ENCODE data around the gene PEX7. TPM values are rescaled to one million over a fixed set of nuclear protein-coding genes. Genes with fewer than 3 reads are reported as not detected.

PEX7 gene
- total RNA-seq, 1 donor from 2014 or later = 5.6 TPM

DNA sequence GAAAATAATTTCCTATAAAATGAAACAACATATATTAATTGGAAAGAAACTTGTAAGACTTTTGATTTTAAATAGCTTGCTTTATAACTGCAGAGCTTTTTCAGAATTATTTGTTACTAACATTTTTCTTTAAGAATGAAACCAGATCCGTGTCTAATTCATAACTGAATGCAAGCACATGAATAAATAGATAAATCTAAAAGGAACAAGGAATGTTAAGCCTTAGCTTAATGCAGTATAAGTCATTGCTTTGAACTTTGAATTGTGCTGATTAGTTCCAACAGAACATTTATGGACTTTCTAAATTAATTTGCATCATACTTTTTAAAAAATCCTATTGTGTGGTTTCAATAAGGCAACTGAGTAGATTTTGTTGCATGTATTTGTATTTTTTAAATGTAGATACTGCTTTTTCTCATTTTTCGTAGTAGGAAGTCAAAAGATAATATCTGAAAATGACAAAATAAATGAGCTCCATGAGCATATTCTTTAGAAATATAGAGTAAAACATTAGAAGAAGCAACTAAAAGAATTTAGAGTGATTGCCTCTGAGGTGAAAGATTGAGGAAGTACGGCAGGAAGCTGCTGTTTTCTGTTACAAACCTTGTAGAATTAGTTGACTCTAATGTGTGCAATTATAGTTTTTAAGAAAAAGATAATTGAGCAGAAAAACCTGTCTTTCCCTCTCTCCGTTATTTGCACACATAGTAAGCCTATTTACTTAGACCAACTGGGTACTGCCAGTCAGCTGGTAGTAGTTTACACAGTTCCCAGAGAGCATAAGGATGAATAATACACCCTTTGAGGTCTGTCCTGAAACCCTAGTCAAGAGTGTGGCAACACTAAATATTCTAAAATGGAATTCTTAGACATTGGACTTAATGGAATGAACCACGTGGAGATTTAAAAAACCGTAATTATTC is 67.1 kb downstream of the PEX7 start:
- Histone ChIP-seq H3K4me1 (no peaks in the 10 kb centered on the region), H3K27ac (no peak overlapping the region), H3K4me3 (no peak overlapping the region), H3K27me3 (no peaks in the 10 kb centered on the region), H3K9me3 (no peaks in the 10 kb centered on the region), H3K36me3 (no peaks in the 10 kb centered on the region)
- peak; percentile 40 for ATAC-seq
- intact Hi-C loops (cut with DNase I) = no loop called here
- TF ChIP-seq, protein P1, sequence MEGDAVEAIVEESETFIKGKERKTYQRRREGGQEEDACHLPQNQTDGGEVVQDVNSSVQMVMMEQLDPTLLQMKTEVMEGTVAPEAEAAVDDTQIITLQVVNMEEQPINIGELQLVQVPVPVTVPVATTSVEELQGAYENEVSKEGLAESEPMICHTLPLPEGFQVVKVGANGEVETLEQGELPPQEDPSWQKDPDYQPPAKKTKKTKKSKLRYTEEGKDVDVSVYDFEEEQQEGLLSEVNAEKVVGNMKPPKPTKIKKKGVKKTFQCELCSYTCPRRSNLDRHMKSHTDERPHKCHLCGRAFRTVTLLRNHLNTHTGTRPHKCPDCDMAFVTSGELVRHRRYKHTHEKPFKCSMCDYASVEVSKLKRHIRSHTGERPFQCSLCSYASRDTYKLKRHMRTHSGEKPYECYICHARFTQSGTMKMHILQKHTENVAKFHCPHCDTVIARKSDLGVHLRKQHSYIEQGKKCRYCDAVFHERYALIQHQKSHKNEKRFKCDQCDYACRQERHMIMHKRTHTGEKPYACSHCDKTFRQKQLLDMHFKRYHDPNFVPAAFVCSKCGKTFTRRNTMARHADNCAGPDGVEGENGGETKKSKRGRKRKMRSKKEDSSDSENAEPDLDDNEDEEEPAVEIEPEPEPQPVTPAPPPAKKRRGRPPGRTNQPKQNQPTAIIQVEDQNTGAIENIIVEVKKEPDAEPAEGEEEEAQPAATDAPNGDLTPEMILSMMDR (IDR thresholded peaks at IDR 0.05) = no peak
- no peak for DNase-seq

DNA sequence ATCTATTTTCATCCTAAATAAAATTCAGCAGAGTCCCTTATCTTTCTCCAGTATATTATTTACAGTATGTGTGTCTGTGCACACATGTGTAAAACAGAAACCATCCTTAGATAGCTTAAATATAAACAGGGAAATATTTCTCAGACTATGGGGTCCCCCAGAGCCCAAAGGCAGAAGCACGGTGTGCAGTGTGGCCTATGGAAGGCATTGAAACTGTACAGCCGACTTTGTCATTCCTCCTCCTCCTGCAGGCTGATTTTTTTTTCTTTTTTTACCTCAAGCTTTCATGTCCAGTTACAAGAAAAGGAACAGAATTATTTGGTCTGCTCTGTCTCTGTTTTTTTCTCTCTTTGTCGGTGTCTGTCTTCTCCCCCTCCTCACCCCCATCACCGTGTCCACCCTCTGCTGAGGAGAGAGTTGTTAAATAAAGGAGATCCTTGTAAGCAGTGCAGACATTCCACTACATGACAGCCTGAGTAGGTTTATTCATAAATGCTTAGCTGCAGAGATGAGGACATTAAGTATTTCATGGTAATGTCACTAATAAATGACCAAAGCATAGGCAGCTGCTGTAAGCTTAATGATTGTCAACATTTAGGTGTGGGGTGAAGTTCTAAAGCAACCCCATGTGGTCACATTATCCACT is 67.9 kb downstream of the PEX7 start:
- H3K4me1 ChIP-seq = no peaks in the 10 kb centered on the region
- DNase-seq = no peak
- no peaks in the 10 kb centered on the region for H3K9me3 ChIP-seq
- TF ChIP-seq, protein P1 (IDR thresholded peaks at IDR 0.05) = no peak
- no peak overlapping the region for H3K27ac ChIP-seq
- intact Hi-C loops (cut with DNase I) = no loop called here
- no peak overlapping the region for H3K4me3 ChIP-seq
- H3K27me3 ChIP-seq = no peaks in the 10 kb centered on the region
- ATAC-seq = no peak
- no peaks in the 10 kb centered on the region for H3K36me3 ChIP-seq

DNA sequence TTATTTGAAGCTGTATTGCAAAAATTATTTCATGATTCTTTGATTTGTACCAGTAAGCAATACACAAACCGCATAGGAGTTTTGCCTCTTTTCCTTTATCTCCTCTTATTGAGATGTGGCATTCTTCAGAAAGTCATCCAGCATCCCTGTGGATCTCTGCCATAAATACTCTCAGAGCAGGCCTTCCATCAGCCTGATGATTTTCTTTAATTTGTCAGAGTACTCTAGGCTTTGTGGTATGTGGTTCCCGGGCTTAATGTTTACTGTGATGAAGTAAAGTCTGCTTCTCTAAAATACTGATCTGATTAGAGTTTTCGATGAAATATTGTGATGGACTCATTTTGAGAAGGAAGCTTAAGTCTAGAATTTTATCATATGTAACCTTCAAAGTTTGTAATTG is 68.6 kb downstream of the PEX7 start:
- DNase-seq (no peak), ATAC-seq (no peak)
- Histone ChIP-seq H3K4me3 (no peak overlapping the region), H3K36me3 (no peaks in the 10 kb centered on the region), H3K9me3 (no peaks in the 10 kb centered on the region), H3K27me3 (no peaks in the 10 kb centered on the region), H3K27ac (no peak overlapping the region), H3K4me1 (no peaks in the 10 kb centered on the region)
- intact Hi-C loops (cut with DNase I) = no loop called here
- TF ChIP-seq, protein P1 (IDR thresholded peaks at IDR 0.05) = no peak

DNA sequence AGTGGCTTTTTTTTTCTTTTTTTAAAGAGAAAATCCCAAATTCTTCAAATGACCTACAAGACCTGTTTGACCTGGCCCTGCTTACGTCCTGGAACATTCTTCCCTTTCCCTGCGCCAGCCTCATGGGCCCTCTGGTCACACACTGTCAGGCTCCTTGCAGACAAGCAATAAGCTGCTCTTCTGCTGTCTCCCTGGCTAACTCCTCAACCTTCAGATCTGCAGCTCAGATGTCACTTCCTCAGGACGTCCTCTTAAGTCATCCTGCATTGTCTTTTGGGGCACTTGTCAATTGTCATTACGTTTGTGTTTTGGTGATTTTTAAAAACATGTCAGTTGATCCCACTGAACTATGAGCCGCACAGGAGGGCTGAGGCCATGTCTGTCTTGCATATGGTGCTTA is 70.8 kb downstream of the PEX7 start:
- Histone ChIP-seq H3K4me1 (no peaks in the 10 kb centered on the region), H3K27ac (no peak overlapping the region), H3K9me3 (no peaks in the 10 kb centered on the region), H3K36me3 (no peaks in the 10 kb centered on the region), H3K4me3 (no peak overlapping the region), H3K27me3 (no peaks in the 10 kb centered on the region)
- TF ChIP-seq, protein P1 (IDR thresholded peaks at IDR 0.05) = no peak
- intact Hi-C loops (cut with DNase I) = no loop called here
- DNase-seq = no peak
- ATAC-seq = no peak

DNA sequence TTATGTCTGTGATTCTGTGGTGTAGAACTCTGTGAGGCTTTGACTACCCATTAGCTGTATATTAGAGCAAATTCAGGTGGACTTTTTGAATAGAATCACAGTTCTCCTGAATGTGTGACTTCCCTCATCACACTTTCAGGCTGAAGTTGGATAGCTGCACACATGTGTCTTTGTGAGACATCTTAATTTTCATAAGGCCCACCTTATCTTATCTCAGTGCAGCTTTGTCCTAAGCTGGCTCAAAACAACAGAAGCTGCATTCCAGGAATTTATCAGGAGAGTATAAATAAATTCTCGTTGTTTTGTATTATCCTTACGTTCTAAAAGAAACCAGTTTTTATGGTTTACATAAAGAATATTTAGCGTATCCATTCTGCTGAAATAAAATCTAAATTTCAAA is 73.5 kb downstream of the PEX7 start:
- Histone ChIP-seq H3K27ac (no peak overlapping the region), H3K4me3 (no peak overlapping the region), H3K9me3 (no peaks in the 10 kb centered on the region), H3K27me3 (no peaks in the 10 kb centered on the region), H3K4me1 (no peaks in the 10 kb centered on the region), H3K36me3 (no peaks in the 10 kb centered on the region)
- ATAC-seq (no peak), DNase-seq (no peak)
- intact Hi-C loops (cut with DNase I) = no loop called here
- TF ChIP-seq, protein P1 (IDR thresholded peaks at IDR 0.05) = no peak
